Activated CD4-positive, alpha-beta memory T cell treated with anti-CD3 and anti-CD28 coated beads for 36 hours (primary cell): ENCODE results near the gene CCR9. TPM values are rescaled to one million over a fixed set of nuclear protein-coding genes. Genes with fewer than 3 reads are reported as not detected.

Experiments
- CTCF ChIA-PET: fragments of 350-600 bp; sonication (Branson Sonifier 250); formaldehyde crosslinking; loops from one replicate; lab custom pipeline; 2021; ENCODE audit warnings: antibody characterized with exemption, inconsistent platforms; lab: Charles Lee
- POLR2A ChIA-PET: fragments of 350-600 bp; sonication (Branson Sonifier 250); formaldehyde crosslinking; loops from one replicate; lab custom pipeline; 2021; ENCODE audit warnings: antibody characterized with exemption; lab: Charles Lee
- DNase-seq: peaks from one replicate; pipeline ENCODE4 v3.0.0-alpha.2; 2020
- H3K27ac Mint-ChIP-seq: one replicate; pipeline ENCODE4 v1.8.0; 2021; ENCODE audit warnings: mixed read lengths
- H3K27me3 Mint-ChIP-seq: one replicate; pipeline ENCODE4 v1.8.0; 2021; ENCODE audit warnings: mixed read lengths
- H3K36me3 Mint-ChIP-seq: one replicate; pipeline ENCODE4 v1.8.0; 2021; ENCODE audit warnings: mixed read lengths
- H3K4me1 Mint-ChIP-seq: one replicate; pipeline ENCODE4 v1.8.0; 2021; ENCODE audit warnings: low read depth, mixed read lengths
- H3K4me3 Mint-ChIP-seq: one replicate; pipeline ENCODE4 v1.8.0; 2021; ENCODE audit warnings: mild to moderate bottlenecking, mixed read lengths
- H3K9me3 Mint-ChIP-seq: one replicate; pipeline ENCODE4 v1.8.0; 2021; ENCODE audit warnings: mixed read lengths
- intact Hi-C: fragments of 100-400 bp; cut with micrococcal nuclease; formaldehyde crosslinking; loops from one replicate; pipeline ENCODE4 v1.15.1; 2023
- total RNA-seq, 2 experiments: library from RNA; stranded (reverse); gene quantifications; one replicate each; pipeline ENCODE4 v1.2.3, GENCODE V29; 2021

Gene CCR9
- total RNA-seq, 2 experiments from 2014 or later, result not detected

- Mint-ChIP-seq H3K36me3 (peaks cover 40% of the 10 kb centered on the region), H3K27ac (no peak overlapping the region), H3K27me3 (peaks cover 3% of the 10 kb centered on the region), H3K4me3 (no peak overlapping the region), H3K4me1 (peaks cover 43% of the 10 kb centered on the region), H3K9me3 (no peaks in the 10 kb centered on the region)
- POLR2A ChIA-PET, result no interaction called here
- intact Hi-C loops, result loop anchor here (10.0 kb wide), 2 partner anchors 275 to 355 kb away; no protein-coding TSS in a partner anchor
- CTCF ChIA-PET, result interaction anchor here (1.1 to 19.0 kb wide), 17 partner anchors 11 to 437 kb away, joined by 3 to 445 read pairs (median 11); partner anchors contain the start of gene CCR5
- no peak for DNase-seq
Measured at GRCh38 chr3:45940004-45940780, 53.8 kb downstream of the CCR9 start.

- Mint-ChIP-seq H3K27me3 (peaks cover 5% of the 10 kb centered on the region), H3K4me3 (no peak overlapping the region), H3K36me3 (peaks cover 41% of the 10 kb centered on the region), H3K27ac (no peak overlapping the region), H3K9me3 (no peaks in the 10 kb centered on the region), H3K4me1 (peaks cover 49% of the 10 kb centered on the region)
- POLR2A ChIA-PET, result interaction anchor here (0.6 to 1.3 kb wide), 2 partner anchors 34 to 919 kb away, joined by 3 read pairs; no protein-coding TSS in a partner anchor
- CTCF ChIA-PET, result interaction anchor here (1.3 to 19.0 kb wide), 7 partner anchors 11 to 437 kb away, joined by 3 to 445 read pairs (median 21); partner anchors contain the start of gene CCR5
- no peak for DNase-seq
- intact Hi-C loops, result loop anchor here (10.0 kb wide), 2 partner anchors 276 to 354 kb away; no protein-coding TSS in a partner anchor
Measured at GRCh38 chr3:45940781-45941365, 54.5 kb downstream of the CCR9 start.

GRCh38 chr3:45942051-45942825 lies 55.9 kb downstream of the CCR9 start:
- no peak for DNase-seq
- no peaks in the 10 kb centered on the region for H3K9me3 Mint-ChIP-seq
- H3K36me3 Mint-ChIP-seq, result peaks cover 46% of the 10 kb centered on the region
- intact Hi-C loops, result loop anchor here (2.0 to 10.0 kb wide), 3 partner anchors 39 to 353 kb away; no protein-coding TSS in a partner anchor
- no peak overlapping the region for H3K4me3 Mint-ChIP-seq
- POLR2A ChIA-PET, result interaction anchor here (1.0 to 2.6 kb wide), 5 partner anchors 33 to 427 kb away, joined by 3 to 13 read pairs (median 5); partner anchors contain the start of genes CCR5 and FYCO1
- peaks cover 6% of the 10 kb centered on the region for H3K27me3 Mint-ChIP-seq
- CTCF ChIA-PET, result interaction anchor here (1.0 to 19.0 kb wide), 11 partner anchors 11 to 426 kb away, joined by 3 to 445 read pairs (median 5); no protein-coding TSS in a partner anchor
- peaks cover 61% of the 10 kb centered on the region for H3K4me1 Mint-ChIP-seq
- peak overlapping the region; percentile 39 for H3K27ac Mint-ChIP-seq

- H3K4me3 Mint-ChIP-seq, result no peak within 1 kb of the TSS
- H3K27ac Mint-ChIP-seq, result peak within 1 kb of the TSS; percentile 66
- peaks cover 49% of the 10 kb centered on the region for H3K36me3 Mint-ChIP-seq
- POLR2A ChIA-PET, result interaction anchor here (0.7 to 2.6 kb wide), 9 partner anchors 19 to 426 kb away, joined by 3 to 13 read pairs (median 5); partner anchors contain the start of genes CCR1, CCR5 and FYCO1
- intact Hi-C loops, result loop anchor here (1.0 to 10.0 kb wide), 6 partner anchors 21 to 351 kb away; no protein-coding TSS in a partner anchor
- CTCF ChIA-PET, result interaction anchor here (0.7 to 19.0 kb wide), 17 partner anchors 9 to 435 kb away, joined by 3 to 445 read pairs (median 5); partner anchors contain the start of gene CCR5
- no peaks in the 10 kb centered on the region for H3K9me3 Mint-ChIP-seq
- peak; percentile 72 for DNase-seq
- peaks cover 6% of the 10 kb centered on the region for H3K27me3 Mint-ChIP-seq
- peaks cover 61% of the 10 kb centered on the region for H3K4me1 Mint-ChIP-seq
Measured at GRCh38 chr3:45943207-45943846, 57.0 kb downstream of the CCR9 start, which contains the start of gene CXCR6. TSS of gene CXCR6 (plus strand) at chr3:45943464. CDS start at chr3:45946482, 3,018 bp downstream.

GRCh38 chr3:45944830-45945620 lies 58.7 kb downstream of the CCR9 start:
- DNase-seq, result no peak
- intact Hi-C loops, result loop anchor here (10.0 kb wide), 2 partner anchors 280 to 350 kb away; no protein-coding TSS in a partner anchor
- peaks cover 60% of the 10 kb centered on the region for H3K4me1 Mint-ChIP-seq
- peak overlapping the region; percentile 14 for H3K27ac Mint-ChIP-seq
- H3K36me3 Mint-ChIP-seq, result peaks cover 64% of the 10 kb centered on the region
- POLR2A ChIA-PET, result interaction anchor here (0.5 to 2.6 kb wide), 3 partner anchors 19 to 124 kb away, joined by 3 to 13 read pairs (median 10); partner anchors contain the start of gene FYCO1
- H3K9me3 Mint-ChIP-seq, result no peaks in the 10 kb centered on the region
- H3K4me3 Mint-ChIP-seq, result peak overlapping the region; percentile 21
- CTCF ChIA-PET, result interaction anchor here (0.7 to 19.0 kb wide), 5 partner anchors 19 to 433 kb away, joined by 3 to 445 read pairs (median 8); no protein-coding TSS in a partner anchor
- H3K27me3 Mint-ChIP-seq, result peaks cover 6% of the 10 kb centered on the region

GRCh38 chr3:45946307-45946706 lies 60.0 kb downstream of the CCR9 start:
- ChIA-PET CTCF (interaction anchor here (1.6 to 19.0 kb wide), 2 partner anchors 16 to 130 kb away, joined by 4 to 445 read pairs; no protein-coding TSS in a partner anchor), POLR2A (no interaction called here)
- Mint-ChIP-seq H3K9me3 (no peaks in the 10 kb centered on the region), H3K36me3 (peaks cover 57% of the 10 kb centered on the region), H3K4me1 (peaks cover 71% of the 10 kb centered on the region), H3K4me3 (no peak overlapping the region), H3K27me3 (peaks cover 5% of the 10 kb centered on the region), H3K27ac (peak overlapping the region; percentile 55)
- no peak for DNase-seq
- intact Hi-C loops, result loop anchor here (10.0 kb wide), 2 partner anchors 282 to 348 kb away; no protein-coding TSS in a partner anchor

GRCh38 chr3:45946875-45947274 lies 60.5 kb downstream of the CCR9 start:
- peaks cover 5% of the 10 kb centered on the region for H3K27me3 Mint-ChIP-seq
- no peaks in the 10 kb centered on the region for H3K9me3 Mint-ChIP-seq
- H3K4me1 Mint-ChIP-seq, result peaks cover 75% of the 10 kb centered on the region
- H3K36me3 Mint-ChIP-seq, result peaks cover 62% of the 10 kb centered on the region
- no peak overlapping the region for H3K4me3 Mint-ChIP-seq
- ChIA-PET CTCF (interaction anchor here (1.6 to 19.0 kb wide), 2 partner anchors 15 to 130 kb away, joined by 4 to 445 read pairs; no protein-coding TSS in a partner anchor), POLR2A (no interaction called here)
- intact Hi-C loops, result loop anchor here (10.0 kb wide), 2 partner anchors 282 to 348 kb away; no protein-coding TSS in a partner anchor
- peak overlapping the region; percentile 55 for H3K27ac Mint-ChIP-seq
- DNase-seq, result peak; percentile 46

- Mint-ChIP-seq H3K4me1 (peaks cover 72% of the 10 kb centered on the region), H3K9me3 (no peaks in the 10 kb centered on the region), H3K4me3 (no peak overlapping the region), H3K27ac (peak overlapping the region; percentile 42), H3K27me3 (peaks cover 5% of the 10 kb centered on the region), H3K36me3 (peaks cover 65% of the 10 kb centered on the region)
- no peak for DNase-seq
- ChIA-PET CTCF (interaction anchor here (1.6 to 19.0 kb wide), 2 partner anchors 15 to 129 kb away, joined by 4 to 445 read pairs; no protein-coding TSS in a partner anchor), POLR2A (no interaction called here)
- intact Hi-C loops, result loop anchor here (10.0 kb wide), 2 partner anchors 283 to 347 kb away; no protein-coding TSS in a partner anchor
Measured at GRCh38 chr3:45947361-45947760, 61.0 kb downstream of the CCR9 start.

- H3K27ac Mint-ChIP-seq, result peak overlapping the region; percentile 21
- intact Hi-C loops, result loop anchor here (10.0 kb wide), 2 partner anchors 284 to 346 kb away; no protein-coding TSS in a partner anchor
Measured at GRCh38 chr3:45948311-45948781, 62.0 kb downstream of the CCR9 start.

More at GRCh38 chr3:45948311-45948781, 62.0 kb downstream of the CCR9 start:
- DNase-seq, result no peak
- ChIA-PET POLR2A (interaction anchor here (1.1 kb wide), 1 partner anchor 14 kb away, joined by 3 read pairs; no protein-coding TSS in a partner anchor), CTCF (interaction anchor here (0.6 to 19.0 kb wide), 3 partner anchors 14 to 128 kb away, joined by 3 to 445 read pairs (median 3); no protein-coding TSS in a partner anchor)
- Mint-ChIP-seq H3K9me3 (no peaks in the 10 kb centered on the region), H3K27me3 (peaks cover 5% of the 10 kb centered on the region), H3K36me3 (peaks cover 74% of the 10 kb centered on the region), H3K4me1 (peaks cover 65% of the 10 kb centered on the region), H3K4me3 (no peak overlapping the region)
